PC-9 (cell line): Measurements from ENCODE around the gene FAM219A. TPM values are rescaled to one million over a fixed set of nuclear protein-coding genes. Genes with fewer than 3 reads are reported as not detected.

Experiments used
- BruUV-seq: library from RNA; stranded (reverse); fragments of 400-500 nt; replicated peaks from 2 replicates; lab custom pipeline; 2021; lab: Mats Ljungman, UMichigan
- CTCF ChIA-PET: fragments of 300-600 bp; sonication (Branson Sonifier 250); formaldehyde crosslinking; loops from one replicate; lab custom pipeline; 2022; ENCODE audit warnings: antibody characterized with exemption; lab: Charles Lee
- POLR2A ChIA-PET: fragments of 300-600 bp; sonication (Branson Sonifier 250); formaldehyde crosslinking; loops from one replicate; lab custom pipeline; 2022; ENCODE audit warnings: antibody characterized with exemption; ENCODE audit not compliant: unreplicated experiment; lab: Charles Lee
- DNase-seq, 2 experiments: peaks; one replicate each; pipeline versions ENCODE4 v3.0.0 to v3.0.0-alpha.2; 2015 to 2022; ENCODE audit warnings: mixed read lengths in 1 of 2
- H2AFZ ChIP-seq: fragments of 200-600 bp; sonication (generic); 2 replicates; pipeline ENCODE4 v1.8.1; 2017; ENCODE audit warnings: antibody characterized with exemption
- H3F3A ChIP-seq: fragments of 200-600 bp; sonication (generic); 2 replicates; pipeline ENCODE4 v1.8.1; 2017; ENCODE audit warnings: antibody characterized with exemption, mild to moderate bottlenecking, low read depth; ENCODE audit not compliant: insufficient read depth
- H3K27ac ChIP-seq: fragments of 200-600 bp; sonication (generic); 2 replicates; pipeline ENCODE4 v1.6.1; 2016; ENCODE audit warnings: mixed run types
- H3K27me3 ChIP-seq: fragments of 200-600 bp; sonication (generic); 2 replicates; pipeline ENCODE4 v1.6.1; 2016; ENCODE audit warnings: low read depth, mixed run types; ENCODE audit not compliant: insufficient read depth
- H3K36me3 ChIP-seq: fragments of 200-600 bp; sonication (generic); 2 replicates; pipeline ENCODE4 v1.6.1; 2016; ENCODE audit warnings: low read depth, mixed run types
- H3K4me1 ChIP-seq: fragments of 200-600 bp; sonication (generic); replicated peaks from 2 replicates; pipeline ENCODE4 v1.6.1; 2016; ENCODE audit warnings: mixed run types; ENCODE audit not compliant: insufficient read depth
- H3K4me2 ChIP-seq: fragments of 200-600 bp; sonication (generic); 2 replicates; pipeline ENCODE4 v1.6.1; 2017; ENCODE audit warnings: mixed run types
- H3K4me3 ChIP-seq: fragments of 200-600 bp; sonication (generic); 2 replicates; pipeline ENCODE4 v1.6.1; 2016; ENCODE audit warnings: mixed run types
- H3K79me2 ChIP-seq: fragments of 200-600 bp; sonication (generic); 2 replicates; pipeline ENCODE4 v1.6.1; 2017; ENCODE audit warnings: low read depth, mixed run types
- H3K9me2 ChIP-seq: fragments of 200-600 bp; sonication (generic); 2 replicates; pipeline ENCODE4 v1.8.1; 2017; ENCODE audit warnings: mild to moderate bottlenecking; ENCODE audit not compliant: insufficient read depth
- H3K9me3 ChIP-seq: fragments of 200-600 bp; sonication (generic); 2 replicates; pipeline ENCODE4 v1.8.1; 2016; ENCODE audit warnings: low read depth; ENCODE audit not compliant: insufficient read depth
- H4K20me1 ChIP-seq: fragments of 200-600 bp; sonication (generic); 2 replicates; pipeline ENCODE4 v1.8.1; 2017; ENCODE audit not compliant: insufficient read depth
- CTCF ChIP-seq: fragments of 200-600 bp; sonication (generic); conservative IDR thresholded peaks from 2 replicates; pipeline ENCODE4 v1.6.1; 2017; ENCODE audit warnings: mixed run types, antibody characterized with exemption, mild to moderate bottlenecking, moderate library complexity
- EZH2 ChIP-seq: fragments of 200-600 bp; sonication (generic); IDR thresholded peaks from 2 replicates; pipeline ENCODE4 v1.8.0; 2017; ENCODE audit warnings: antibody characterized with exemption, low read depth
- intact Hi-C: fragments of 100-400 bp; cut with micrococcal nuclease; formaldehyde crosslinking; loops from one replicate; pipeline ENCODE4 v1.10.0; 2022; ENCODE audit not compliant: unreplicated experiment
- total RNA-seq: library from RNA; stranded (reverse); gene quantifications from 2 replicates; pipeline ENCODE4 v1.2.3, GENCODE V29; 2021

Gene FAM219A
- total RNA-seq, 1 experiment from 2014 or later = 15.6 TPM

GRCh38 chr9:34498553-34498952 lies 40.2 kb upstream of the FAM219A start:
- Histone ChIP-seq H3K27me3 (no peaks in the 10 kb centered on the region), H4K20me1 (no peaks in the 10 kb centered on the region), H3F3A (no peaks in the 10 kb centered on the region), H3K9me3 (no peaks in the 10 kb centered on the region), H3K36me3 (no peaks in the 10 kb centered on the region), H3K4me1 (no peaks in the 10 kb centered on the region), H3K9me2 (no peaks in the 10 kb centered on the region), H3K27ac (no peak overlapping the region), H3K4me3 (no peak overlapping the region), H3K79me2 (no peaks in the 10 kb centered on the region), H2AFZ (no peak overlapping the region), H3K4me2 (no peak overlapping the region)
- TF ChIP-seq EZH2 (no peak), CTCF (no peak)
- DNase-seq = no peak
- ChIA-PET POLR2A (no interaction called here), CTCF (no interaction called here)
- intact Hi-C loops = no loop called here
- no TSS peak for BruUV-seq

- Histone ChIP-seq H2AFZ (no peak overlapping the region), H3K27ac (no peak overlapping the region), H3K36me3 (no peaks in the 10 kb centered on the region), H3K27me3 (no peaks in the 10 kb centered on the region), H3F3A (no peaks in the 10 kb centered on the region), H3K9me2 (no peaks in the 10 kb centered on the region), H4K20me1 (no peaks in the 10 kb centered on the region), H3K4me3 (no peak overlapping the region), H3K9me3 (no peaks in the 10 kb centered on the region), H3K4me1 (no peaks in the 10 kb centered on the region), H3K79me2 (no peaks in the 10 kb centered on the region), H3K4me2 (no peak overlapping the region)
- no peak for DNase-seq
- ChIA-PET POLR2A (no interaction called here), CTCF (no interaction called here)
- no peak for TF ChIP-seq EZH2
- no peak for TF ChIP-seq CTCF
- no TSS peak for BruUV-seq
- intact Hi-C loops = no loop called here
Measured at GRCh38 chr9:34496149-34496712, 37.9 kb upstream of the FAM219A start.

GRCh38 chr9:34493972-34494535 lies 35.7 kb upstream of the FAM219A start:
- POLR2A ChIA-PET = no interaction called here
- Histone ChIP-seq H3K27ac (no peak overlapping the region), H3K9me3 (no peaks in the 10 kb centered on the region), H3K27me3 (no peaks in the 10 kb centered on the region), H3K4me2 (no peak overlapping the region), H3K9me2 (no peaks in the 10 kb centered on the region), H3K79me2 (no peaks in the 10 kb centered on the region), H3F3A (no peaks in the 10 kb centered on the region), H3K4me3 (no peak overlapping the region), H3K36me3 (no peaks in the 10 kb centered on the region), H4K20me1 (no peaks in the 10 kb centered on the region), H3K4me1 (no peaks in the 10 kb centered on the region), H2AFZ (no peak overlapping the region)
- DNase-seq = no peak
- intact Hi-C loops = no loop called here
- BruUV-seq = no TSS peak
- no peak for TF ChIP-seq EZH2
- no peak for TF ChIP-seq CTCF
- CTCF ChIA-PET = interaction anchor here (0.7 kb wide), 1 partner anchor 90 kb away, joined by 3 read pairs; no protein-coding TSS in a partner anchor
